ENCODE results near the gene DLGAP4.

GRCh38 chr20:36526521-36527011 lies 220.4 kb downstream of the DLGAP4 start:
- TF ChIP-seq JUND (IDR thresholded peaks at IDR 0.05): no peak
- no peak for TF ChIP-seq REST (IDR thresholded peaks at IDR 0.05; ENCODE audit: low read depth)
- no peak for TF ChIP-seq ZNF274 (IDR thresholded peaks at IDR 0.05; ENCODE audit: low read depth, low read length)
- TF ChIP-seq POLR2A (IDR thresholded peaks at IDR 0.05; ENCODE audit: borderline replicate concordance, extremely low read depth, insufficient read depth, insufficient read length): no peak
- no peak for TF ChIP-seq CTCF (IDR thresholded peaks at IDR 0.05 in 2 of 3, conservative IDR thresholded peaks at IDR 0.05 in 1 of 3; ENCODE audit: borderline replicate concordance in 1 of 3, insufficient read depth in 1 of 3, low read depth in 2 of 3, low read length in 2 of 3)
- TF ChIP-seq POLR2AphosphoS5 (IDR thresholded peaks at IDR 0.05; ENCODE audit: low read depth, low read length): no peak
- no peak for TF ChIP-seq EZH2phosphoT487 (IDR thresholded peaks at IDR 0.05; ENCODE audit: borderline replicate concordance)
- no peak for TF ChIP-seq RAD21 (IDR thresholded peaks at IDR 0.05; ENCODE audit: low read depth)
- TF ChIP-seq SRF (IDR thresholded peaks at IDR 0.05; ENCODE audit: low read depth): no peak
- TF ChIP-seq EZH2 (IDR thresholded peaks at IDR 0.05): no peak
- no peak for TF ChIP-seq SIN3A (IDR thresholded peaks at IDR 0.05; ENCODE audit: low read depth)
- no peak for TF ChIP-seq CEBPB (IDR thresholded peaks at IDR 0.05; ENCODE audit: low read depth)
- no peak for TF ChIP-seq ZBTB33 (IDR thresholded peaks at IDR 0.05; ENCODE audit: extremely low read depth, insufficient replicate concordance, low read length)
